Activated CD4-positive, alpha-beta T cell treated with anti-CD3 and anti-CD28 coated beads, Interleukin-2, amount 50 U/mL, for 1 hour (primary cell): ENCODE measurements around the gene INTS4.
"Not testable (repeated sequence)": the region's sequence is repeated elsewhere in the genome, so short reads cannot be mapped to it uniquely, and the experiment has no call there.

Experiments used
- DNase-seq: peaks from one replicate; pipeline ENCODE4 v3.0.0-alpha.2; 2020

INTS4 gene

GRCh38 chr11:78023426-78023825 lies 29.0 kb upstream of the INTS4 start:
- DNase-seq, result no peak

DNA sequence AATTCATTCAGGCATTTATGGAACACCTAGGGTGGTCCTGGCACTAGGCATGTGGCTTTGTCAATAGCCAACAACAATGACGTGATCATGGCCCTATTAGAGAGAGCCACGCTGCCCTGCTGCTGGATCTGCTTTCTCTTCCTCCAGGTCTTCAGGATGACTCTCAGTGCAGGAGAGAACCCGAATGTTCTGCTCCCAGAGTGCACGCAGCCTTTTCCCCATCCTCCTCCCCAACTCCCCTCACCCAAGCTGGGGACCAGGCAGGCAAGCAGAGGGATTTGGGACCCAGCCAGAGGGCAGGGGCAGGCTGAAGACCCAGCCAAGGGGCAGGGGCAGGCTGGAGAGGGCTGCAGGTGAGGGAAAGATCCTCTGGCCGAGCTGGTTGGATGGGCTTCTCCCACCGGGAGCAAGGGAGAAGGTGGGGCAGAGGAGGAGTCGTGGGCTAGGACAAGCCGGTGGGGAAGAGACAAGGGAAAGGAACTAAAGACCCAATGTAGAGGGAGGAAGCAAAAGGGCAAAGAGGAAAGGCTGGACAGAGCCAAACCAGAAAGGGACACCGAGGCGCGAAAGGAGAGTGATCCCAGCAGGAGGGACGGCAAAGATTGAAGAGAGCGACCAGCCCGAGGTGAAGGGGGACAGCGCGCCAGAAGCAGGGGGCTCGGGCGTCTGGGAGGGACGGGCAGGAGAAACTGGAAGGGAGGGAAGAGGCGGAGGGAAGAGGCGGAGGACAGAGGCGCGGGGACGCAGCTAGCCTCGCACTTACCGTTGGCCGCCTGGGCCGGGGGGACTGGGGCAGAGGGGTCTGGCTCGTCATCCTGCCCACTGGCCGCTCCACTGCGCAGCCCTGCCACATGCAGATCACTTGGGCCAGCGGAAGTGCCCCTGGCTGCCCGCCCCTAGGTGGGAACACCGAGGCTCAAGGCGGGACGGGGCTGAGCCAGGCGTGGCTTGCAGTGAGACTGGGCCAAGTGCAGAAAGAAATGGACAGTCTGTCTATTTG lies 28.2 kb upstream of the INTS4 start, which contains the start of gene KCTD14:
TSS of gene KCTD14 (minus strand) at position 880 of the 1,000 bp plus-strand sequence. CDS start at position 853, 27 bp downstream.
- DNase-seq, result no peak

GRCh38 chr11:78021611-78022010 lies 27.1 kb upstream of the INTS4 start:
- no peak for DNase-seq

- DNase-seq, result no peak
Observed at GRCh38 chr11:78020246-78020645, 25.8 kb upstream of the INTS4 start.

DNA sequence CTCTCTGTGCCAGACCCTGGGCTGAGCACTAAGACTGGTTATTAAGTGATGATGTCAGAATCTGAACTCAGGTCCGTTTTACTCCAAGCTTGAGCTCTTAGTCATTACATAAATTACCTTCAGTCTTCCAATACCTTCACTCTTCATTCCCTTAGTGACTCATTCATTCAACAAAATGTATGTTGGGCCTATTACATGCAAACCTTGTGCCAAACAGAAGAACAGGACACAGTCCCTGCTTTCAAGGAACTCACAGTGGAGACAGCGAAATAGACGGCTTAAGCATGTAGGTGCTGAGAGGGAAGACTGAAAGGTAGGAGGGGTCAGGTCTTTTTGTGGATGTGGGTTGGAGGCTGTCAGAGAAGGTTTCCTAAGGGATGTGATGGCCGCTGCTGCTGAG lies 25.3 kb upstream of the INTS4 start:
- no peak for DNase-seq

DNA sequence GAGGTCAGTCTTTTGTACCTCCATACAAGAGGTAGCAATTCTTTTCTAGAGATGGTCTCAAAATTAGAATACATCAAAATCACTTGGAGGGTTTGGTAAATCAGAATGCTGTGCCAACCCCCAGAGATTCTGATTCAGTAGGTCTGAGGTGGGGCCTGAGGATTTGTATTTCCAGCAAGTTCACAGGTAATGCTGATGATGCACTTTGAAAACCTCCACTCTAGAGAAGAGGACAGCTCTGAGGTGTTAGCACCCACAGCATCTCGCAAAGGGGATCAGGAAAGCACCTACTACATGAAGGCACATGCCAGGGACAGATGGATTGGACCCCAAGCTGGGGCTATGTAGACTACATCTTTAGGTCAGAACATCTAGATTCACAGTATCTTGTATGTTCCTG lies 21.4 kb upstream of the INTS4 start:
- no peak for DNase-seq

GRCh38 chr11:78014937-78015520 lies 20.6 kb upstream of the INTS4 start:
- not testable (repeated sequence) for DNase-seq

DNA sequence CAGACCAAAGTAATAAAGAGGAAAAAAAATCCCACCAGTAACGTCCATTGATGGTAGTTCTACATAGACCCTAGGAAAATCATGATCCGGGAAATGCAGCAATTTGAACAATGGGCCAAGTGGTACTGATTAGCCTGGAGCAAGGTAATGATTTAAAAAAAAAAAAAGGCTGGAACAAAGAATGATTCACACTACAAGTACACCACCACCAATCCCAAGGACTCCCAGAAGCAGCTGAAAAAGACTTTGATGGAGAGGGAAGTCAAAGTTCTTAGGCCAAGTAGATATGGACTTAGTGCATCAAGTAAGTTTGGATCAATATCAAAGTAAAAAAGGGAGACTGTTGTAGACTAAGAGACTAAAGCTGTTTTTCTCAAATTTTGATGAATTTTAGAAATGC lies 16.8 kb upstream of the INTS4 start:
- no peak for DNase-seq

DNA sequence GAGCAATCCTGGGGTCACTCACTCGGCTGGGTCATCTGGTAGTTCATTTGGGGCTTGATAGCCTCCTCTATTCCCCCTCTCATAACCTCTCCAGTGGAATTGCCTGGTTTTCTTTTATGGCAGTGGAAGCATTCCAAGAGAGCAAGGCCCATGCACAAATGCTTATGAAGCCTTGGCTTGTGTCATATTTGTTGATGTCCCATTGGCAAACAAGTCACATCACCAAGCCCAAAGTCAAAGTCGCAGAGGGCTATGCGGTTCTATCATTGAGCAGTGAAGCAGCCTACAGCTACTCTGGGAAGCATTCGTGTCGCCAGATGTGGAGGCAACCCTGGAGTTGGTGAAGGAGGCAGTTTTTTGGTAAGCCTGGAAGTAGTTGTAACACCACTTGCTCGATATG lies 16.3 kb upstream of the INTS4 start:
- DNase-seq, result no peak

- no peak for DNase-seq
Observed at GRCh38 chr11:78010304-78010703, 15.8 kb upstream of the INTS4 start.

- DNase-seq, result no peak
Observed at GRCh38 chr11:78009062-78009461, 14.6 kb upstream of the INTS4 start.

GRCh38 chr11:78000193-78000592 lies 5.7 kb upstream of the INTS4 start:
- DNase-seq, result peak; percentile 24

- DNase-seq, result no peak
Observed at GRCh38 chr11:77999446-78000030, 5.1 kb upstream of the INTS4 start.

DNA sequence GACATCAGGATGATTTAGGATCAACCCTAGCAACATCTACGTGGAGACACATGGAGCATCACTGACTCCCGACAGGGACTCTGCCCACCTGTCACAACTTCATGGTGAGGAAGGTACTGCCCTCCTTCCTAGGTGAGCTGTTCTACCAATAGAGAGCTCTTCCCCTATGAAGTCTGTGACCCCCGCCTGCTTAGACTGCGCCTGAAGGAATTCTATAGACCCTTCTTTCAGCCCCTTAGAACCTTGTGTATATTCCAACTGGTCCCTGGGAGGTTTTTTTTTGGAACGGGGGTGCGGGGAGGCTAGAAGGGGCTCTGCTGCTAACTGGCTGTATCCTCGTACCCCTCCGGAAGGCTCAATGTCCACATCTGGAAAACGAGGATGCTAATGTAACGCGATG lies 566 bp downstream of the INTS4 start:
- no peak for DNase-seq

DNA sequence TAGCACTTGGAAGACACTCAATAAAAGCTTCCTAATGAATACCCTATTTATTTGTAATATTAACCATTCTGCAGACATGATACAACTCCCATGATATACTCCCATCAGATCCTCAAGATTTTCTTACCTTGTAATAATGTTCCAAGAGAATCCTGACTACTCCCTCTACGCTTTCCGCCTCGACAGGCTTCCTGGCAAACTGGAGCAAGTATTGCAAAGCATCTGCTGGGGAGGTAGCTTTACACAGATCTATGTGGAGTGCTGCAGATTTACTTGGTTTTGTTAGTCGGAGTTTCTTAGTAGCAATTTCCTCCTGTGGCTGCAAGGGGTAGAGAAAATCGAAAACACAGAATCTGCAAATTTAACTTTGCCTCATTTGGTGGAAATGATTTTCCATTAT lies 3.5 kb downstream of the INTS4 start:
- DNase-seq, result no peak

DNA sequence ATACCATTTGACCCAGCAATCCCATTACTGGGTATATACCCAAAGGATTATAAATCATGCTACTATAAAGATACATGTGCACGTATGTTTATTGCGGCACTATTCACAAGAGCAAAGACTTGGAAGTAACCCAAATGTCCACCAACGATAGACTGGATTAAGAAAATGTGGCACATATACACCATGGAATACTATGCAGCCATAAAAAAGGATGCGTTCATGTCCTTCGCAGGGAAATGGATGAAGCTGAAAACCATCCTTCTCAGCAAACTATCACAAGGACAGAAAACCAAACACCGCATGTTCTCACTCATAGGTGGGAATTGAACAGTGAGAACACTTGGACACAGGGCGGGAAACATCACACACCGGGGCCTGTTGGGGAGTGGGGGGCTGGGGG lies 8.0 kb downstream of the INTS4 start:
- not testable (repeated sequence) for DNase-seq

GRCh38 chr11:77981346-77981947 lies 13.0 kb downstream of the INTS4 start:
- no peak for DNase-seq

DNA sequence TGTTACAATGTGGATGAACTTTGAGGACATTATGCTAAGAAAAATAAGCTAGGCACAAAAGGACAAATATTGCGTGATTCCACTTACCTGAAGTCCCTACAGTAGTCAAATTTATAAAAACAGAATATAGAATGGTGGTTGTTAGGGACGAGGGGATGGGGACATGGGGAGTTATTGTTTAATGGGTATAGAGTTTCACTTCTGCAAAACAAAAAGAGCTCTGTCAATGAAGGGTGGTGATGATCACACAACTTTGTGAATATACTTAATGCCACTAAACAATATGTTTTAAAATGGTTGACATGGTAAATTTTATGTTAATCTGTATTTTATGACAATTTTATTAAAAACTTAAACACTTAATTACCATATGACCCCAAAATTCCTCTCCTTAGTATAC lies 26.1 kb downstream of the INTS4 start:
- no peak for DNase-seq

GRCh38 chr11:77967753-77968152 lies 26.7 kb downstream of the INTS4 start:
- DNase-seq, result no peak

- DNase-seq, result no peak
Observed at GRCh38 chr11:77967121-77967520, 27.3 kb downstream of the INTS4 start.

GRCh38 chr11:77966338-77966737 lies 28.1 kb downstream of the INTS4 start:
- no peak for DNase-seq

GRCh38 chr11:77959434-77959833 lies 35.0 kb downstream of the INTS4 start:
- DNase-seq, result no peak

GRCh38 chr11:77958583-77959177 lies 35.8 kb downstream of the INTS4 start:
- DNase-seq, result not testable (repeated sequence)
